Caco-2 (cell line): ENCODE results near the gene MRM3. TPM values are rescaled to one million over a fixed set of nuclear protein-coding genes. Genes with fewer than 3 reads are reported as not detected.
"Not testable (repeated sequence)": the region's sequence is repeated elsewhere in the genome, so short reads cannot be mapped to it uniquely, and the experiment has no call there.

Experiments
- BruUV-seq: library from RNA; stranded (reverse); fragments of 400-500 nt; replicated peaks from 2 replicates; lab custom pipeline; 2021; lab: Mats Ljungman, UMichigan
- CTCF ChIA-PET: fragments of 300-600 bp; sonication (Branson Sonifier 250); formaldehyde crosslinking; loops from one replicate; lab custom pipeline; 2022; ENCODE audit warnings: antibody characterized with exemption; lab: Charles Lee
- POLR2A ChIA-PET: fragments of 300-600 bp; sonication (Branson Sonifier 250); formaldehyde crosslinking; loops from one replicate; lab custom pipeline; 2022; ENCODE audit warnings: antibody characterized with exemption; lab: Charles Lee
- DNase-seq, 2 experiments: peaks; one replicate each; pipeline versions ENCODE4 v3.0.0 to v3.0.0-alpha.2; 2020 to 2022
- H3K27me3 ChIP-seq: replicated peaks from 2 replicates; pipeline ENCODE4 v1.6.0; 2011; ENCODE audit warnings: low read length; ENCODE audit not compliant: control insufficient read depth, insufficient read depth
- H3K36me3 ChIP-seq: 2 replicates; pipeline ENCODE4 v1.5.1; 2011; ENCODE audit warnings: low read length; ENCODE audit not compliant: control insufficient read depth, insufficient read depth
- H3K4me1 ChIP-seq: fragments of 250-450 bp; sonication (Bioruptor Pico); 2 replicates; pipeline ENCODE4 v1.5.1; 2020; ENCODE audit warnings: mild to moderate bottlenecking
- H3K4me3 ChIP-seq: 2 replicates; pipeline ENCODE4 v1.5.1; 2011; ENCODE audit warnings: low read depth, mild to moderate bottlenecking, control low read depth, low read length
- H3K9me3 ChIP-seq: fragments of 250-450 bp; sonication (Bioruptor Pico); 2 replicates; pipeline ENCODE4 v1.5.1; 2020; ENCODE audit warnings: mild to moderate bottlenecking, moderate library complexity
- H3K27ac Mint-ChIP-seq: one replicate; pipeline ENCODE4 v1.8.0; 2022; ENCODE audit warnings: mixed read lengths; ENCODE audit not compliant: unreplicated experiment
- H3K27me3 Mint-ChIP-seq: one replicate; pipeline ENCODE4 v1.8.0; 2022; ENCODE audit warnings: mixed read lengths; ENCODE audit not compliant: insufficient read depth, unreplicated experiment
- H3K36me3 Mint-ChIP-seq: one replicate; pipeline ENCODE4 v1.8.0; 2022; ENCODE audit warnings: mild to moderate bottlenecking, mixed read lengths; ENCODE audit not compliant: insufficient read depth, unreplicated experiment
- H3K4me1 Mint-ChIP-seq: one replicate; pipeline ENCODE4 v1.8.0; 2022; ENCODE audit warnings: low read depth, mixed read lengths; ENCODE audit not compliant: unreplicated experiment
- H3K4me3 Mint-ChIP-seq: one replicate; pipeline ENCODE4 v1.8.0; 2022; ENCODE audit warnings: mild to moderate bottlenecking, moderate library complexity, mixed read lengths; ENCODE audit not compliant: unreplicated experiment
- H3K9me3 Mint-ChIP-seq: one replicate; pipeline ENCODE4 v1.8.0; 2022; ENCODE audit warnings: mixed read lengths; ENCODE audit not compliant: unreplicated experiment
- intact Hi-C: fragments of 100-400 bp; cut with micrococcal nuclease; formaldehyde crosslinking; loops from one replicate; pipeline ENCODE4 v1.10.0; 2022; ENCODE audit not compliant: unreplicated experiment
- total RNA-seq: library from RNA; stranded (reverse); gene quantifications from 2 replicates; pipeline ENCODE4 v1.2.3, GENCODE V29; 2022
- TF ChIP-seq, protein P1 (sequence below), 2 experiments: fragments of 200-600 bp in 1 of 2; IDR thresholded peaks; 1 replicate in 1 of 2; 2 replicates in 1 of 2; pipeline versions ENCODE4 v1.5.1 to v1.8.0; 2011 to 2022; ENCODE audit warnings: antibody characterized with exemption in 1 of 2, control low read depth in 1 of 2, inconsistent platforms in 1 of 2, low read depth in 1 of 2, low read length in 1 of 2, mild to moderate bottlenecking in 1 of 2, moderate library complexity in 1 of 2; ENCODE audit not compliant: insufficient read depth in 1 of 2, severe bottlenecking in 1 of 2, unreplicated experiment in 1 of 2

The MRM3 gene
- total RNA-seq, 1 experiment from 2014 or later, result 14.1 TPM

DNA sequence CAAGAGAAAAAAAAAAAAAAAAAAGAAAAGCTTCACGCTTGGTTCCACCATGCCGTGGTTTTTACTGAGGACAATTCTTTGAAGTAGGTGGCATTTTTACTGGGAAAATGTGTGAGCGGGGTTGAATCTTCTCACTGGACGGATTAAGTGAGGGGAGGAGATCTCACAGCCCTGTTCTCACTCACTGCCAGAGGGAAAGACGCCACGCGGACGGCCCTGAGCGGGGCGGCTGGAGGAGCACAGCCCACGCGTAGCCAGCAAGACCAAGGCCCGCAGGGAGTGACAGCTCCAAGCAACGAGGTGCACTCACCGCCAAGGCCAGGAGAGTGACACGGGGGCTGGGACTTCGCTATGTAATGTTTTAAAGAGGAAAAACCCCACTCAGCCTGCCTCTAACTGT lies 43.1 kb downstream of the MRM3 start:
- ChIA-PET POLR2A (interaction anchor here (0.6 kb wide), 1 partner anchor 172 kb away, joined by 3 read pairs; no protein-coding TSS in a partner anchor), CTCF (no interaction called here)
- H3K9me3 ChIP-seq, result no peaks in the 10 kb centered on the region
- Mint-ChIP-seq H3K4me3 (no peak overlapping the region), H3K4me1 (no peaks in the 10 kb centered on the region), H3K27ac (no peak overlapping the region), H3K36me3 (peaks cover 69% of the 10 kb centered on the region), H3K9me3 (no peaks in the 10 kb centered on the region), H3K27me3 (no peaks in the 10 kb centered on the region)
- no peaks in the 10 kb centered on the region for H3K27me3 ChIP-seq
- TF ChIP-seq, protein P1, sequence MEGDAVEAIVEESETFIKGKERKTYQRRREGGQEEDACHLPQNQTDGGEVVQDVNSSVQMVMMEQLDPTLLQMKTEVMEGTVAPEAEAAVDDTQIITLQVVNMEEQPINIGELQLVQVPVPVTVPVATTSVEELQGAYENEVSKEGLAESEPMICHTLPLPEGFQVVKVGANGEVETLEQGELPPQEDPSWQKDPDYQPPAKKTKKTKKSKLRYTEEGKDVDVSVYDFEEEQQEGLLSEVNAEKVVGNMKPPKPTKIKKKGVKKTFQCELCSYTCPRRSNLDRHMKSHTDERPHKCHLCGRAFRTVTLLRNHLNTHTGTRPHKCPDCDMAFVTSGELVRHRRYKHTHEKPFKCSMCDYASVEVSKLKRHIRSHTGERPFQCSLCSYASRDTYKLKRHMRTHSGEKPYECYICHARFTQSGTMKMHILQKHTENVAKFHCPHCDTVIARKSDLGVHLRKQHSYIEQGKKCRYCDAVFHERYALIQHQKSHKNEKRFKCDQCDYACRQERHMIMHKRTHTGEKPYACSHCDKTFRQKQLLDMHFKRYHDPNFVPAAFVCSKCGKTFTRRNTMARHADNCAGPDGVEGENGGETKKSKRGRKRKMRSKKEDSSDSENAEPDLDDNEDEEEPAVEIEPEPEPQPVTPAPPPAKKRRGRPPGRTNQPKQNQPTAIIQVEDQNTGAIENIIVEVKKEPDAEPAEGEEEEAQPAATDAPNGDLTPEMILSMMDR (IDR thresholded peaks at IDR 0.05; ENCODE audit: insufficient read depth in 1 of 2, low read depth in 1 of 2, low read length in 1 of 2, severe bottlenecking in 1 of 2, unreplicated experiment in 1 of 2), result no peak
- H3K36me3 ChIP-seq, result peaks cover 2% of the 10 kb centered on the region; the same call in 1 of the 2 replicates
- BruUV-seq, result no TSS peak
- H3K4me1 ChIP-seq, result no peaks in the 10 kb centered on the region
- intact Hi-C loops, result no loop called here
- H3K4me3 ChIP-seq, result no peak overlapping the region
- DNase-seq, result no peak

- no peaks in the 10 kb centered on the region for H3K4me1 ChIP-seq
- H3K9me3 ChIP-seq, result no peaks in the 10 kb centered on the region
- peaks cover 2% of the 10 kb centered on the region; the same call in 1 of the 2 replicates for H3K36me3 ChIP-seq
- Mint-ChIP-seq H3K27me3 (no peaks in the 10 kb centered on the region), H3K36me3 (peaks cover 84% of the 10 kb centered on the region), H3K4me1 (no peaks in the 10 kb centered on the region), H3K27ac (no peak overlapping the region), H3K9me3 (no peaks in the 10 kb centered on the region), H3K4me3 (no peak overlapping the region)
- ChIA-PET POLR2A (no interaction called here), CTCF (no interaction called here)
- no peaks in the 10 kb centered on the region for H3K27me3 ChIP-seq
- no TSS peak for BruUV-seq
- DNase-seq, result no peak
- TF ChIP-seq, protein P1 (IDR thresholded peaks at IDR 0.05; ENCODE audit: insufficient read depth in 1 of 2, low read depth in 1 of 2, low read length in 1 of 2, severe bottlenecking in 1 of 2, unreplicated experiment in 1 of 2), result no peak
- no peak overlapping the region for H3K4me3 ChIP-seq
- intact Hi-C loops, result no loop called here
These were observed 44.6 kb downstream of the MRM3 start for GRCh38 chr17:826778-827177.

- no peak for DNase-seq
- Histone ChIP-seq H3K4me3 (no peak overlapping the region), H3K9me3 (no peaks in the 10 kb centered on the region), H3K36me3 (no peaks in the 10 kb centered on the region), H3K4me1 (no peaks in the 10 kb centered on the region), H3K27me3 (no peaks in the 10 kb centered on the region)
- Mint-ChIP-seq H3K9me3 (no peaks in the 10 kb centered on the region), H3K27me3 (no peaks in the 10 kb centered on the region), H3K36me3 (peaks cover 84% of the 10 kb centered on the region), H3K4me1 (no peaks in the 10 kb centered on the region), H3K27ac (no peak overlapping the region), H3K4me3 (no peak overlapping the region)
- TF ChIP-seq, protein P1 (IDR thresholded peaks at IDR 0.05; ENCODE audit: insufficient read depth in 1 of 2, low read depth in 1 of 2, low read length in 1 of 2, severe bottlenecking in 1 of 2, unreplicated experiment in 1 of 2), result no peak
- CTCF ChIA-PET, result no interaction called here
- BruUV-seq, result no TSS peak
- POLR2A ChIA-PET, result no interaction called here
- intact Hi-C loops, result no loop called here
These were observed 46.6 kb downstream of the MRM3 start for GRCh38 chr17:828761-829160.

- BruUV-seq, POLR2A ChIA-PET, H3K4me3 Mint-ChIP-seq, H3K9me3 ChIP-seq, DNase-seq, H3K4me3 ChIP-seq, H3K27me3 Mint-ChIP-seq, intact Hi-C loops, H3K4me1 Mint-ChIP-seq, H3K27ac Mint-ChIP-seq, H3K27me3 ChIP-seq, H3K9me3 Mint-ChIP-seq, H3K36me3 ChIP-seq, H3K4me1 ChIP-seq: not testable (repeated sequence)
- CTCF ChIA-PET, result interaction anchor here (0.6 kb wide), 1 partner anchor 94 kb away, joined by 3 read pairs; no protein-coding TSS in a partner anchor
- H3K36me3 Mint-ChIP-seq, result peaks cover 82% of the 10 kb centered on the region
These were observed 47.5 kb downstream of the MRM3 start for GRCh38 chr17:829614-830013.
